Liver (tissue), 3 donors: ENCODE data around the gene CDH23.

ENCODE experiments used
- RAD21 ChIP-seq, 2 donors: IDR thresholded peaks; 2 replicates each; pipeline ENCODE4 v1.6.1; 2016; ENCODE audit warnings: antibody characterized with exemption in 2 of 2, mild to moderate bottlenecking in 2 of 2
- SP1 ChIP-seq: IDR thresholded peaks from 2 replicates; pipeline ENCODE4 v1.6.1; 2018; ENCODE audit warnings: antibody characterized with exemption, mild to moderate bottlenecking
- YY1 ChIP-seq: IDR thresholded peaks from 2 replicates; pipeline ENCODE4 v1.6.1; 2016; ENCODE audit warnings: antibody characterized with exemption, mild to moderate bottlenecking
- TF ChIP-seq, protein P1 (sequence below): fragments of 150-350 bp; IDR thresholded peaks from 2 replicates; pipeline ENCODE4 v1.5.1; 2017; ENCODE audit warnings: improper control_type of control experiment, low read depth, low read length; ENCODE audit not compliant: missing input control
- TF ChIP-seq, protein P2 (sequence below): IDR thresholded peaks from 2 replicates; pipeline ENCODE4 v1.6.1; 2016; ENCODE audit warnings: antibody characterized with exemption
- TF ChIP-seq, protein P3 (sequence below): IDR thresholded peaks from 2 replicates; pipeline ENCODE4 v1.6.1; 2016; ENCODE audit warnings: antibody characterized with exemption, mild to moderate bottlenecking
- donor health status: healthy.
- donor health status: healthy.

DNA sequence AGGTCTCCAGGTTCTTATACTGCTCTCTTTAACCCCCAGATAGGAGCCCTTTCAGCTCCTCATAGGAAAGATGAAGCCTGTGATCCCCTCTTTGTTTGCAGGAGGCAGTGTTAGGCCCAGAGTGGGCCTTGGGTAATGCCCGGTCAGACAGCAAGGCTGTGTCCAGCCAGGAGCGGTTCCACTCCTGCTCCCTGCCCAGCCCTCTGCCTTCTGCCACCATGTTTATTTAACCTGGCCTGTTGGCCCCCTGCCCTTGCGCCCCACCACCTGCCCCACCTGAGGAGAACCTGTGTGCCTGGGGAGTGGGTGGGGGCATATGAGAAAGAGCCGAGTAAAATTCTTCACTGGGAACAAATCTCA lies 24.3 kb downstream of the CDH23 start:
- TF ChIP-seq, protein P1, sequence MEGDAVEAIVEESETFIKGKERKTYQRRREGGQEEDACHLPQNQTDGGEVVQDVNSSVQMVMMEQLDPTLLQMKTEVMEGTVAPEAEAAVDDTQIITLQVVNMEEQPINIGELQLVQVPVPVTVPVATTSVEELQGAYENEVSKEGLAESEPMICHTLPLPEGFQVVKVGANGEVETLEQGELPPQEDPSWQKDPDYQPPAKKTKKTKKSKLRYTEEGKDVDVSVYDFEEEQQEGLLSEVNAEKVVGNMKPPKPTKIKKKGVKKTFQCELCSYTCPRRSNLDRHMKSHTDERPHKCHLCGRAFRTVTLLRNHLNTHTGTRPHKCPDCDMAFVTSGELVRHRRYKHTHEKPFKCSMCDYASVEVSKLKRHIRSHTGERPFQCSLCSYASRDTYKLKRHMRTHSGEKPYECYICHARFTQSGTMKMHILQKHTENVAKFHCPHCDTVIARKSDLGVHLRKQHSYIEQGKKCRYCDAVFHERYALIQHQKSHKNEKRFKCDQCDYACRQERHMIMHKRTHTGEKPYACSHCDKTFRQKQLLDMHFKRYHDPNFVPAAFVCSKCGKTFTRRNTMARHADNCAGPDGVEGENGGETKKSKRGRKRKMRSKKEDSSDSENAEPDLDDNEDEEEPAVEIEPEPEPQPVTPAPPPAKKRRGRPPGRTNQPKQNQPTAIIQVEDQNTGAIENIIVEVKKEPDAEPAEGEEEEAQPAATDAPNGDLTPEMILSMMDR = no peak
- no peak for TF ChIP-seq RAD21 (IDR thresholded peaks at IDR 0.05)
- TF ChIP-seq, protein P2, sequence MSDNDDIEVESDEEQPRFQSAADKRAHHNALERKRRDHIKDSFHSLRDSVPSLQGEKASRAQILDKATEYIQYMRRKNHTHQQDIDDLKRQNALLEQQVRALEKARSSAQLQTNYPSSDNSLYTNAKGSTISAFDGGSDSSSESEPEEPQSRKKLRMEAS = no peak
- TF ChIP-seq YY1 = no peak
- TF ChIP-seq SP1 = no peak
- TF ChIP-seq, protein P3, sequence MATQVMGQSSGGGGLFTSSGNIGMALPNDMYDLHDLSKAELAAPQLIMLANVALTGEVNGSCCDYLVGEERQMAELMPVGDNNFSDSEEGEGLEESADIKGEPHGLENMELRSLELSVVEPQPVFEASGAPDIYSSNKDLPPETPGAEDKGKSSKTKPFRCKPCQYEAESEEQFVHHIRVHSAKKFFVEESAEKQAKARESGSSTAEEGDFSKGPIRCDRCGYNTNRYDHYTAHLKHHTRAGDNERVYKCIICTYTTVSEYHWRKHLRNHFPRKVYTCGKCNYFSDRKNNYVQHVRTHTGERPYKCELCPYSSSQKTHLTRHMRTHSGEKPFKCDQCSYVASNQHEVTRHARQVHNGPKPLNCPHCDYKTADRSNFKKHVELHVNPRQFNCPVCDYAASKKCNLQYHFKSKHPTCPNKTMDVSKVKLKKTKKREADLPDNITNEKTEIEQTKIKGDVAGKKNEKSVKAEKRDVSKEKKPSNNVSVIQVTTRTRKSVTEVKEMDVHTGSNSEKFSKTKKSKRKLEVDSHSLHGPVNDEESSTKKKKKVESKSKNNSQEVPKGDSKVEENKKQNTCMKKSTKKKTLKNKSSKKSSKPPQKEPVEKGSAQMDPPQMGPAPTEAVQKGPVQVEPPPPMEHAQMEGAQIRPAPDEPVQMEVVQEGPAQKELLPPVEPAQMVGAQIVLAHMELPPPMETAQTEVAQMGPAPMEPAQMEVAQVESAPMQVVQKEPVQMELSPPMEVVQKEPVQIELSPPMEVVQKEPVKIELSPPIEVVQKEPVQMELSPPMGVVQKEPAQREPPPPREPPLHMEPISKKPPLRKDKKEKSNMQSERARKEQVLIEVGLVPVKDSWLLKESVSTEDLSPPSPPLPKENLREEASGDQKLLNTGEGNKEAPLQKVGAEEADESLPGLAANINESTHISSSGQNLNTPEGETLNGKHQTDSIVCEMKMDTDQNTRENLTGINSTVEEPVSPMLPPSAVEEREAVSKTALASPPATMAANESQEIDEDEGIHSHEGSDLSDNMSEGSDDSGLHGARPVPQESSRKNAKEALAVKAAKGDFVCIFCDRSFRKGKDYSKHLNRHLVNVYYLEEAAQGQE = no peak
